B cell (primary cell): ENCODE results near the gene TANGO6.

Experiments used
- EZH2 ChIP-seq: IDR thresholded peaks from 2 replicates; pipeline ENCODE4 v1.6.1; 2012; ENCODE audit warnings: borderline replicate concordance, low read depth, mild to moderate bottlenecking, moderate library complexity, low read length; ENCODE audit not compliant: insufficient read depth, poor library complexity, severe bottlenecking
- TF ChIP-seq, protein P1 (sequence below): fragments of 200-600 bp; IDR thresholded peaks from one replicate; pipeline ENCODE4 v1.8.0; 2022; ENCODE audit warnings: antibody characterized with exemption, mild to moderate bottlenecking

DNA sequence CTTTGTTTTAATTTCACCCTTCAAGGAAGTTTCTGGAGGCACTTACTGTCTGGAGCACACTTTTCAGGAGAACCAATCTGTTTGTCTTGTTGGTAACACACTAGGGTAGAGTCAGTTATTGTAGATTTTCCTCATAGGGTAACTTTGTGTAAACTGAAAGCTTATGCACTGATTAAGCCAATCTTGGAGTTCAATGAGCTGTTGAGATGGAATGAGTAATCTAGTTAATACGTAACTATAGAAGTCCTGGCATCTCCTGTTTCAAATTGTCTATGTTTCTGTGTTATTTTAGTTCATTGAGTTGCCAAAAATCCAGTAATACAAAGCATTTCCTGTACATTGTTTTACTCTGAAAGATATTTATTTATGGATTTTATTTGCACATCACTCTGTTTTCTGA is 150.6 kb downstream of the TANGO6 start:
- TF ChIP-seq, protein P1, sequence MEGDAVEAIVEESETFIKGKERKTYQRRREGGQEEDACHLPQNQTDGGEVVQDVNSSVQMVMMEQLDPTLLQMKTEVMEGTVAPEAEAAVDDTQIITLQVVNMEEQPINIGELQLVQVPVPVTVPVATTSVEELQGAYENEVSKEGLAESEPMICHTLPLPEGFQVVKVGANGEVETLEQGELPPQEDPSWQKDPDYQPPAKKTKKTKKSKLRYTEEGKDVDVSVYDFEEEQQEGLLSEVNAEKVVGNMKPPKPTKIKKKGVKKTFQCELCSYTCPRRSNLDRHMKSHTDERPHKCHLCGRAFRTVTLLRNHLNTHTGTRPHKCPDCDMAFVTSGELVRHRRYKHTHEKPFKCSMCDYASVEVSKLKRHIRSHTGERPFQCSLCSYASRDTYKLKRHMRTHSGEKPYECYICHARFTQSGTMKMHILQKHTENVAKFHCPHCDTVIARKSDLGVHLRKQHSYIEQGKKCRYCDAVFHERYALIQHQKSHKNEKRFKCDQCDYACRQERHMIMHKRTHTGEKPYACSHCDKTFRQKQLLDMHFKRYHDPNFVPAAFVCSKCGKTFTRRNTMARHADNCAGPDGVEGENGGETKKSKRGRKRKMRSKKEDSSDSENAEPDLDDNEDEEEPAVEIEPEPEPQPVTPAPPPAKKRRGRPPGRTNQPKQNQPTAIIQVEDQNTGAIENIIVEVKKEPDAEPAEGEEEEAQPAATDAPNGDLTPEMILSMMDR = no peak
- TF ChIP-seq EZH2 = no peak
